Activated CD8-positive, alpha-beta memory T cell treated with anti-CD3 and anti-CD28 coated beads for 48 hours (primary cell): ENCODE results near the gene DCDC2B.
A peak's percentile ranks its signal among the peaks of the same experiment; 100 is the strongest.
"Not testable (repeated sequence)": the region's sequence is repeated elsewhere in the genome, so short reads cannot be mapped to it uniquely, and the experiment has no call there.

Experiments
- DNase-seq, 3 experiments: peaks; one replicate each; pipeline ENCODE4 v3.0.0-alpha.2; 2020; ENCODE audit warnings: low read depth in 2 of 3, low spot score in 2 of 3

The DCDC2B gene

GRCh38 chr1:32208891-32209328 lies at the start of gene DCDC2B:
Gene DCDC2B, plus strand, starts transcription at chr1:32209089. Its CDS starts 5 bp downstream, at chr1:32209094.
- DNase-seq, result no peak

- DNase-seq, result no peak
These were observed 49.7 kb upstream of the DCDC2B start for GRCh38 chr1:32159189-32159588.

GRCh38 chr1:32163405-32163804 lies 45.5 kb upstream of the DCDC2B start:
- DNase-seq, result no peak

GRCh38 chr1:32165633-32166032 lies 43.3 kb upstream of the DCDC2B start:
- not testable (repeated sequence) for DNase-seq

GRCh38 chr1:32170991-32171390 lies 37.9 kb upstream of the DCDC2B start:
- no peak for DNase-seq

GRCh38 chr1:32172621-32173245 lies 36.2 kb upstream of the DCDC2B start:
- no peak for DNase-seq

GRCh38 chr1:32178380-32179192 lies 30.3 kb upstream of the DCDC2B start:
- DNase-seq, result no peak

GRCh38 chr1:32179193-32179442 lies 29.8 kb upstream of the DCDC2B start:
- no peak for DNase-seq

- DNase-seq, result peak; percentile 74 to 89 (median 86)
These were observed 29.3 kb upstream of the DCDC2B start, which contains the start of gene TXLNA for GRCh38 chr1:32179443-32180185. Gene TXLNA, plus strand, starts transcription at chr1:32179675. Its CDS starts 671 bp downstream, at chr1:32180346.

GRCh38 chr1:32180186-32181060 lies 28.5 kb upstream of the DCDC2B start:
- no peak for DNase-seq

GRCh38 chr1:32181065-32181464 lies 27.8 kb upstream of the DCDC2B start:
- no peak for DNase-seq

GRCh38 chr1:32181563-32181962 lies 27.3 kb upstream of the DCDC2B start:
- no peak for DNase-seq

- no peak for DNase-seq
These were observed 26.8 kb upstream of the DCDC2B start for GRCh38 chr1:32182060-32182459.

GRCh38 chr1:32184650-32185049 lies 24.2 kb upstream of the DCDC2B start:
- DNase-seq, result no peak

- no peak for DNase-seq
These were observed 22.8 kb upstream of the DCDC2B start for GRCh38 chr1:32186077-32186476.

GRCh38 chr1:32186491-32186890 lies 22.4 kb upstream of the DCDC2B start:
- no peak for DNase-seq

GRCh38 chr1:32187850-32188249 lies 21.0 kb upstream of the DCDC2B start:
- DNase-seq, result no peak

- no peak for DNase-seq
These were observed 16.5 kb upstream of the DCDC2B start for GRCh38 chr1:32192220-32192948.

- no peak for DNase-seq
These were observed 13.9 kb upstream of the DCDC2B start for GRCh38 chr1:32194984-32195383.

GRCh38 chr1:32195531-32195930 lies 13.4 kb upstream of the DCDC2B start:
- DNase-seq, result no peak
